NCI-H774 (cell line): ENCODE results near the gene MRPL3.
"Not testable (repeated sequence)": the region's sequence is repeated elsewhere in the genome, so short reads cannot be mapped to it uniquely, and the experiment has no call there.

Experiments used
- DNase-seq: peaks from one replicate; lab custom pipeline; 2025; lab: John Stamatoyannopoulos, UW

The MRPL3 gene

DNA sequence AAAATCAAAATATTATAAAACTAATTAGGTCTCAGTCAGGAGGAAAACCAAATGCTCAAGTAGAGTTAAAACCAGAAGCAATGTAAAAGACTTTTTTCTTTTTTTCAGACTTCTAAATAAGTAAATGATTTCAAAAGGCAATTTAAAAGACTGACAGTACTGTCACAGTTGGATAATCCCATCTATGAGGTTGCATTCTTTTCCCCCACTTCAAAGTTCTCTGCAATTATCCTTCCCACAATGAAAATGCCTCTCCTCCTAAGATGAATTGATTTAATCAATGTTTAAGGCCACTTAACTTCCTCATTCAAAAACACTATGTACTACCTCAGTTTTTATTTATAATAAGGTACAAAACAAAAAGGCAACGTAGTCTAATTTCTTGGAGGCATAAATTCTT lies 8.1 kb downstream of the MRPL3 start:
- no peak for DNase-seq

DNA sequence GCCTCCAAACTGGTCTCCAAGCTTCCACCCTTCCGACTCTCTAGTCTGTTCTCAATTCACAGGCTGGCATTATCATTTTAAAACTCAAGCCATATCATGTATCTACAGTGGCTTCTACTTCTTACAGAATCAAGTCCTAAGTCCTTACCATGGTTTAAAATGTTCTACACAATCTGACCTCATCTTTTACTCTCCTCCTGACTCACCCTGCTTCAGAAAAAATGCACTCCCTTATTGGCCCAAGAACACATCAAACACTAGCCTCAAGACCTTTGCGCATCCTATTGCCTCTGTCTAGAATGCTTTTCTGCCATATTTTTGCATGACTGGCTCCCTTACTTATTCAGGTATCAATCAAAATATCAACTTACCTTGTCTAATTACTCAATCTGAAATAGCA lies 11.0 kb downstream of the MRPL3 start:
- no peak for DNase-seq

DNA sequence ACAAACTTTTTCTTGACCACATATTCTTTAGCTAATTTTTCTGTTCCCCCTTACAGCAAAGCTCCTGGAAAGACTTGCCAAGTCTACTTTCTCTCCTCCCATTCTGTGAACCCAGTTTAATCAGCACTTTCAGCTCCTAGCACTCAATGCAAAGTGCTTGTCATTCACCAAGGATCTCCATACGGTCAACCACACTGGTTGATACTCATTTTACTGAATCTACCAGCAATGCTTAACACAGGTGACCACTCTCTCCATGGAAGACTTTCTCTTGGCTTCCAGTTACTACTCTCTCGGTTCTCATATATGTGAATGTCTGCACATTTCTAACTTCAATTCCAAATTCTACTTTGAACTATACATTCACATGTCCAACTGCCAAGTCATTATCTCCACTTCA lies 11.7 kb downstream of the MRPL3 start:
- no peak for DNase-seq

DNA sequence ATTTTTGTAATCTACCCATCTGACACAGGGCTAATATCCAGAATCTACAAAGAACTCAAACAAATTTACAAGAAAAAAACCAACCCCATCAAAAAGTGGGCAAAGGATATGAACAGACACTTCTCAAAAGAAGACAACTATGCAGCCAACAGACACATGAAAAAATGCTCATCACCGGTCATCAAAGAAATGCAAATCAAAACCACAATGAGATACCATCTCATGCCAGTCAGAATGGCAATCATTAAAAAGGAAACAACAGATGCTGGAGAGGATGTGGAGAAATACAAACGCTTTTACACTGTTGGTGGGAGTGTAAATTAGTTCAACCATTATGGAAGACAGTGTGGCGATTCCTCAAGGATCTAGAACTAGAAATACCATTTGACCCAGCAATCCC lies 16.2 kb downstream of the MRPL3 start:
- not testable (repeated sequence) for DNase-seq

DNA sequence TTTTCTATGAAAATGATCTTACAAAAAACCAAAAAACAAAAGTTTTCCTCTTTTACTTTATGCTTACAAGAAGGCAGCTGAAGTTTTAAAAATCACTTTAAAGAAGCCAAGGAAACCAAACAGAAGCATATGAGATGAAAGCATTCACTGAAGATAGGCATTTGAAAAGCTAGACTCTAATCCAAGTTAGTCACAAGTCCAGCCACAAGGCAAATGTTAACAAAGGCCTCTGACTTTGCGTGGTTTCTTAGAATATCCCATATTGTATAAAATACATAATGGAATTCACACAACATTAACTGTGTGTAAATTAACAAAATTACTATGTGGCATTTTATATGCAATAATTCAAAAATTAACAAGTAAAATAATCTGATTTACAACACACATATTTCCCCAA lies 17.7 kb downstream of the MRPL3 start:
- DNase-seq, result no peak

DNA sequence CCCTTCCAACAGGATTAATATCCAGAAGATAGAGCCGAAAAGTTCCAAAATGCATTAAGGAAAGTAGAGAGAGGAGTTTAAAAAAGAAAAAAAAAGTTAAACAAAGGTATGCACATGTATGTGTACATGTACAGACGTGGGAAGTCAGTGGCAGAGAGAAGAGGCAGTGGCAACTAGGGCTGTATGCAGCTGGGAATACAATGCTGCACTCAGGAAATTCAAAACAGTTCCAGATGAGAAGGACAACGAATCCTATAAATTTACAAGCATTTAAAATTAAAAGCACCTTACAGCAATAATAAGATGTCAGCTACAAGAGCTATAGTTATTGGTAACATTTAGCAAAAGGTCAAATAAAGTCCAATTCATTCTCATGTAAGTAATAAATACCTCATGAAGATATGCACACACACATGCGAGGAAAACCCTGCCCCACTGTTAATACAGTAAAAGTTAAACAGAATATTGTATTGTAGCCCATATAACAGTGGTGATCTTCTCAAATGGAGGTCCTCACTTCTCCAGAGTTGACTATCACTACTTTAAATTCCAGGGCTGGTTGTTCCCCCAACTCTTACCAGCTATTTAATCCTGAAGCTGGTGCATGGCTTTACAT lies 18.2 kb downstream of the MRPL3 start:
- DNase-seq, result no peak

DNA sequence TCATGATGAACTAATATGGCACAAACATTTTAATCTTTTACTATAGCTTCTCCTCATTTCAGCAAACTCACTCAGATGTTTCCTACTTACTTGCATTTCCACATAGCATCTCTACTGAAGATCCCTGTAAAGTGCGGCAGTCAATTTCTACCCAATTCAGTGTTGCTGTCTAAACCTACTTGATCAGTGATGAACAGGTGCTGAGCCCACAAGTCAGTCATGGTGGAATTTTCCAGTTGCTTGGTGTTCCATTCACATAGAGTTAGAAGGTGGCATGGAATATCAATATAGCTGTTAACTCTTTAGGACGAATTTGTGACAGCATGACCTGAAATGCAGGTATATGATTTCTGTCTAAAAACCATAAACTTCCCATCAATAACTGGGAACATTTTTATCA lies 22.7 kb downstream of the MRPL3 start:
- no peak for DNase-seq

DNA sequence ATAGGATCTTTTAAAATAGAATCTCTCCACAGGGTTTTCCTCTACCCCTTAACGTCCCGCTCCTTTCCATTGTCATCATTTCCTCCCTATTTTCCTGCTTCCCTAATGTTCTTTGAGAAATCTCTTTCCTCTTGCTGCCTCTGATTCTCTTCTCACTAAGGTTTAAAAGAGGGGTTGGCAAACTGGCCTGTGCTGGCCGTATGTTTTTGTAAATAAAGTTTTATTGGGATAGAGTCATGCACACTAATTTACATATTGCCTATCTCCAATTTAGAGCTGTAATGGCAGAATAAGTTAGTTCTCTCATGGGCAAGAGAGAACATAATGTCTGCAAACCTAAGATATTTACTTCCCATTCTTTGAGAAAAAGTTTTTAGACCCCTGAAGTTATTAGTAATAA lies 25.0 kb downstream of the MRPL3 start:
- no peak for DNase-seq

DNA sequence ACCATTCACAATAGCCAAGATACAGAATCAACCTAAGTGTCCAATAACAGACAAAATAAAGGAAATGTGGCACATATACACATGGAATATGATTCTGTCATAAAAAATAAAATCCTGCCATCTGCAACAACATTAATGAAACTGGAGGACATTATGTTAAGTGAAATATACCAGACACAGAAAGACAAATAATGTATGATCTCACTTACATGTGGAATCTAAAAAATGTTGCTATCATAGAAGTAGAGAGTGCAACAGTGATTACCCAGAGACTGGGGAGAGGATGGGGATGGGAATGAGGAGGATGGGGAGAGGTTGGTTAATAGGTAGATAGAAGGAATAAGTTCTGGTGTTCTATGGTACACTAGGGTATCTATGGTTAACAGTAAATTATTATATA lies 28.7 kb downstream of the MRPL3 start:
- no peak for DNase-seq

DNA sequence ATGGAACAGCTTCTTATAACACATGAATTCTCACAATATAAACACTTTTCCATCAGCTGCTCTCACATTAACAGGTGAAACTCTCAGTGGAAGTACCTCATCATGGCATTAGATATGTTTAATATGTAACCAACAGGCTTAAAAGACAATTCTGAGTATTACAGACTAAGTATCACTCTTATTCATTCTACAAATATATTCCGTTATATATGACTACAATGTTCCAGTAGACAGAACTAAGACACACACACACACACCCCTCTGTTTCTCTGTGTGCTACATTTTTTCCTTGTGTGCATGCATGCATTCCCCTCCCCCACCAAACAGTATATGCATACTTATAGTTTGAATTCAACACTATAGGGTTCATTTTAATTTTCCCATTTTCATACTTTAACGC lies 32.4 kb downstream of the MRPL3 start:
- DNase-seq, result no peak

DNA sequence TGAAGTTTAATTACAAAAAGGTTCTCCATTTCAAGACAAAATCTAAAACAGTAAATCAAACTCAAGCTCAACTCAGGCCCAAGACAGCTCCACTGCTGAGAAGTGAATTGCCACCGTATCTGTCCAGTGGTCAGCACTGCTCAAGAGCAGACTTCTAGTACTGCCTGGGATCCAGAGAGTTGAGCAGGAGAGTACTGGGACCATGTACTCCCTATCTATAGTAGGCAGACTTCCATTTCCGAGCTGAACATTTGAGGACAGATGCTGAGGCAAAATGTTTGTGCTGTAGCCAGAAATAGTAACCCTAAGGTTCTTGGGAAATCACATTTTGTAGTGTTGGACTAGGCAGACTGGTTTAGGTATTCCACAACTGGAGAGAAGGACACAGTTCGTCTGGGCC lies 44.1 kb downstream of the MRPL3 start:
- DNase-seq, result no peak

DNA sequence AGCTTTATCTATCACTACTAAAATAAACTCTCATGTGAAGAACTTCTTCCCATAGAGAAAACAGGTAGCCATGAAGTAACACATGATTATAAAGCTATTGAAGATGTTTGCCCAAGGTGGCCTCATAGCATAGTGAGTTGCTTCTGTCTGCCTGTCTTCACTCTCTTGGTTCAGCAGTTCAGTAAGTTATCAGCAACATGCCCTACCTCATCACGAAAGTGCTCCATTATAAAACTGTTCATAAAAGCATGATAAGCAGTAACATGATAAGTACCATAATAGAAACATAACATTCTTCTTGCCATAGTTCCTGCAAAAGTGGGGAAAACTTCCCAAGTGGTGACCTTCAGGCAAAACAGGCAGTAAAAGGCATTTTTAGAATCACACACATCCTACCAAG lies 45.6 kb downstream of the MRPL3 start:
- DNase-seq, result no peak

DNA sequence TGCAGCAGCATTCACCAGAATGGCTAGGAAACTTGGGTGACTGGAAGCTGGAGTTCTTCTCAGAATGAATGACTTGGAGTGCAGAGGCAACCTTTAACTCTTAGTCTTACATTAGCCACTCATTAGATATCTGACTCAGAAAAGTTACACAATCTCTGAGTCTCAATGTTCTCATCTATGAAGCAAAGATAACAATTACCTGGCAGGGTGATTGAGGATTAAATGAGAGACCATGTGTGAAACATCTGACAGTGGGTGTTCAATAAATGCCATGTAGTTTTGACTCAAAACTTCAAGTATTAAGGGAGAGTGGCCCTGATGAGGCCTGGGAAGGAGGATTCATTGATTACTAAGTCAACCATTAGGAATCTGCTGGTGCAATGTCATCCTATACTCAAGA lies 48.3 kb downstream of the MRPL3 start:
- DNase-seq, result no peak

DNA sequence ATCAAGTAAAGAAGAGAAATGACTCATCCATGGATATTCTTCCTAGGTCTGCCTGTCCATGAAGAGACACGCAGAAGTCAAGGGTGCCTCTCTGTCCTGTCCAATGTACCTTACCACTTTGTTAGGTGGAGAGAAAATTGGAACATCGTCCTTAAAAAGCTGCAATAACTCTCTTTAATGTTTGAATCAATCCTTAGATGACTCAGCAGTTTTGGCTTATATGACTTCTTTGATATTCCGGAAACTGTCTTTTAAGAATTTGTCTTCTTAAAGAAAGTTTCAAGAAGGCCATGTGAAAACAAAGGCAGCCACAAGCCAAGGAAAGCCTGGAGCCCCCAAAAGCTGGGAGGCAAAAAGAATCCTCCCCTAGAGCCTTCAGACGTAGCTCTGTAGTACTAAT lies 49.2 kb downstream of the MRPL3 start:
- no peak for DNase-seq

DNA sequence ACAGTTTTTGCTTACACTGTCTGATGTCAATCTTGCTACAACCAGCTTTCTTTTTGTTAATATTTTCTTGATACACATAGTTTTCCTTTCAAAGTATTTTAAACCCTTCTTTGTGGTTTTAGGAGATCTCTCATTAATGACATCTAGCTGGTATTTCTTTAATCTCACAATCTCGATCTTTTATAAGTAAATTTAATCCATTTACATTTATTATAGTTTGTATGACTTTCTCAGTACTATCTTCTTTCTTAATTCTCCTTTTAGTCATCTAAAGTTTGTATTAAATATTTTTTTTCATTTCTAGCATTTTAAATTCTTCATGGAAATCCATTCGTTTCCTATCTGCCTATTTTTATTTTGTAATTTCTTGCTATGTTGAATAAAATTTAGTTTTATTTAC lies 55.4 kb downstream of the MRPL3 start:
- no peak for DNase-seq

DNA sequence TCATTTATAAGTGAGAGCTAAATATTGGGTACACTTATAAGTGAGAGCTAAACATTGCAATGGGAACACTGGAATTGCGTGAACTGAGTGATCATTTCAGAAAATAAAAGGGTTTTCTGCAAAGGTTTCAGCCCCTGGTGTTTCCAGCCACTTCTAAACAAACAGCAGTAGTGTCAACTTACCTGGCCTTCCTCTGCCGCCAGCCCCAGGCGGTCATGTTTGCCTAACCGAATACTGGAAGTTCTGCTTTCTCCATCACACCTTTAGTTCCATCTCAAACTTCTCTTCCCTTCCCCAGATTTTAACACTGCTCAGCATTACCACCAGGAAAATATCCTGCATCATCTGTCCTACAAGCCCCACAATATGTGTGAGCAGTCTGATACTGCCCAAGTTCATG lies 58.6 kb downstream of the MRPL3 start:
- DNase-seq, result no peak

DNA sequence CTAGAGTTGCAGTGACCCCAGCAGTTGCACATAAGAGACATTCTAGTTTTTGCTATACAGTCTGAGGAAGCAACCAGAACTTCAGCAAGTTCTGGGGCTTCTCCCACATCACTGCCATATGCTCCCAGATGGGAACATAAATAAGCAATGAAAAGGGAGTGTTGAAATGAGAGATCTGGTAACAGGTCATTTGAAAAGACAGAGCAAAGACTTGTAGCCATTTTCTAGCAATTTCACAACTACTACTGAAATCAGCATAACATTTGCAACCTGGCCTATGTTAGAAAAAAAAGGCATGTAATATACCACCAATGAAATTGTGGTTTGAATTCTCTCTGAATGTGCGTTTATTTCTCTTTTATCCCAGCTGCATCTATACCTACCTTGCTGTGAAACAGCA lies 63.7 kb downstream of the MRPL3 start:
- no peak for DNase-seq

DNA sequence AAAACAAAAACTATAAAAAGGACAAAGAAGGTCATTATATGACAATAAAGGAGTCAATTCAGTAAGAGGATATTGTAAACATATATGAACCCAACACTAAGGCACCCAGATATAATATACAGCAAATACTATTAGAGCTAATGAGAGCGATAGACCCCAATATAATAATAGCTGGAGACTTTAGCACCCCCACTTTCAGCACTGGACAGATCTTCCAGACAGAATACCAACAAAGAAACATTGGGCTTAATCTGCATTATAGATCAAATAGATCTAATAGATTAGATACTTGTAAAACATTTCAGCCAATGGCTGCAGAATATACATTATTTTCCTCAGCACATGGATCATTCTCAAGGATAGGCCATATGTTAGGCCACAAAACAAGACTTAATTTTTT lies 67.8 kb downstream of the MRPL3 start:
- no peak for DNase-seq

DNA sequence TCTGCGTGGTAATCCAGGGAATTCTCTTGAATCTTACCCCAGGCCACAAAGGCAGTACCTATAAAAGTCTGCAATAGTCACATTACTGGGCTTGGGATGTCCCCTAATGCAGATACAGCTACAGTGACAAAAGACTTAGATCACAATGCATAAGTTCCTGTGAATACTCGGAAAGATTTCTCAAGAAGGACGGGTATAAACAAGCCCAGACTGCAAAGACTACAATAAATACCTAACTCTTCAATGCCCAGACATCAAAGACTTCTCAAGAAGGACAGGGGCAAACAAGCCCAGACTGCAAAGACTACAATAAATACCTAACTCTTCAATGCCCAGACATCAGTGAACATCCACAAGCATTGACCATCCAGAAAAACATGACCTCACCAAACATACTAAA lies 70.3 kb downstream of the MRPL3 start:
- DNase-seq, result no peak

DNA sequence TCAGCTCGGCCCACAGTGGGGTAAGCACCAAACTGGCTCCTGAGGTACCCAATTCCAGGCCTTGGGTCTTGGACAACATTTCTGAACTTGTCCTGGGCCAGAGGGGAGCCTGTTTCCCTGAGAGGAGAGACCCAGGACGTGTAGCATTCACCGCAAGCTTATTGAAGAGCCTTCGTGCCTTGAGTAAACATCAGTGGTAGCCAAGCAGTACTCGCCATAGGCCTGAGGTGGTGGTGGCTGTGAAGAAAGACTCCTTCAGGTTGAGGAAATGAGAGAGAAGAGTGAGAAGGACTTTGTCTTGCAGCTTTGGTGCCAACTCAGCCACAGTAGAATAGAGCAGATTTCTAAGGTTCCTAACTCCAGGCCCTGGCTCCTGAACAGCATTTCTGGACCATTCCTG lies 71.0 kb downstream of the MRPL3 start:
- DNase-seq, result no peak

DNA sequence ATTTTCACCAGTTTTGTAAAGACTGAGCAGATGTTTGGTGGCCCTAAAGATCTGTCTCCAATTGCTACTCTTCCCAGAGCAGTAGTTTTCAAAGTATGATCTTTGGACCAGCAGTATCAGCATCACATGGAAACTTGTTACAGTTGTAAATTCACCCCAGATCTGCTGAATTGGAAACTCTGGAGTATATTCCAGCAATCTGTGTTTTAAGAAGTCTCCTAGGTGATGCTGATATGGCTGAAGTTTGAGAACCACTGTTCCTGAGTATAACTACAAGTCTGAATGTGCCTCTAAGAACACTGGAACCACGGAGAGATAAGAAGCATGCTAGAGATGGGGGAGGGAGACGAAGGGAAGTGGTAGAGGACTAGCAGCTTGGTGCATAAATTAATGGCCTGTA lies 75.5 kb downstream of the MRPL3 start:
- no peak for DNase-seq

DNA sequence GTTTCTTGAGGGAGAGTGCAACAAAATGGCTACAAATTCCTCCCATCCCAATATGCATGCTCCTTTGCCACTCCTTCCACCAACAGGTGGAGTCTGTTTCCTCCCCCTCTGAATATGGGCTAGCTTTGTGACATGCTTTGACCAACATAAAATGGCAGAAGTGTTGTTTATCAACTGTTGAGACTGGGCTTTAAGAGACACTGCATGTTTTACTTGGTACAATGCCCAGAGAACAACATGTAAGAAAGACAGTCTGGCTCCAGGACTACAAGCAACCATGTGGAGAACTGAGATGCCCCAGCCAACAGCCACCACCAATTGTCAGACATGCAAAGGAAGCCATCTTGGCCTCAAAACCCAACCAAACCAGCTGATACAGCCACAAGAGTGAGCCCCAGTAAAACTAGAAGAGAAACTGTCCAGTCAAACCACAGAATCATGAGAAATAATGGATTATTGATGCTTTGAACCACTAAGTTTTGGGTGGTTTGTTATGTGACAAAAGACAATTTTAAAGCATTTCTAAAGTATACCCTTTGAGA lies 80.7 kb downstream of the MRPL3 start:
- DNase-seq, result no peak

DNA sequence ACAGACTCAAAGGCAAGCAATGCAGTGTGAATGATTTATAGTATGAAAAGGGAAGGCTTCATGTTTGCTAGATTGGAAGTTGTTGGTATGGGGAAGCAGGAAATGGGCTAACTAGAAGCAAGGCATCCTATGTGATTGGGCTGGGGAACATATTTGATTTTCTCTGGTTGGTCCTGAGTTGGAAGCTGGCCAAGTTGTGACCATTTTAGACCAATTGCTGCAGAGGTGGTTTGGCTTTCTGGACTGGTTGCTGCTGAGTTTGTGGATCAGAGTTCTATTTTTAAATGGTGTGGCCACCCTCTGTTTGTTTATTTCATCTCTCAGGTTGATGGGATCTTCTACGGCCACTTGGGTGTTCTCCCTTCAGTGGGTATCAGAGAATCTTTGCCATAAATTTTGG lies 81.5 kb downstream of the MRPL3 start:
- DNase-seq, result no peak

DNA sequence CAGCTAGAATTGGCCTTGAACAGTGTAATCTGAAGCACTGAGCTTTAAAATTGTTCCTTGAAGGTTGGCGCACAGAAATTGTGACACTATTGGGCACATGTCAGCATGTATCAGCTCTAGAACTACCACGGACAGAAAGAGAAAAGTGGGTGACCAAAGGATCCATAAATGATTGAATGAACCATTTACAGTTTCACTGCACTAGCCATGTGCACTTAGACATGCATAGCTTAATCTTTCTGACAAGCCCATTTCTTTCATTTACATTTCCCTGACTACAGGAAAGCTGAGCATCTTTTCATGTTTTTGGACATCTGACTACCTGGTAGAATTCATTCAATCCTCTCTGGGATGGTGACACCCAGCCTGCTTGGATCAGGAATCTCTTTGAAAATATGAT lies 85.0 kb downstream of the MRPL3 start:
- DNase-seq, result no peak
